HG03460 (cell line): ENCODE data around the gene RIMS4.

ENCODE experiments used
- ATAC-seq: cut with Tn5 transposase; IDR thresholded peaks from one replicate; pipeline ENCODE4 v1.9.1; 2021; ENCODE audit not compliant: unreplicated experiment

The RIMS4 gene

GRCh38 chr20:44703183-44703925 lies 107.0 kb downstream of the RIMS4 start:
- no peak for ATAC-seq

DNA sequence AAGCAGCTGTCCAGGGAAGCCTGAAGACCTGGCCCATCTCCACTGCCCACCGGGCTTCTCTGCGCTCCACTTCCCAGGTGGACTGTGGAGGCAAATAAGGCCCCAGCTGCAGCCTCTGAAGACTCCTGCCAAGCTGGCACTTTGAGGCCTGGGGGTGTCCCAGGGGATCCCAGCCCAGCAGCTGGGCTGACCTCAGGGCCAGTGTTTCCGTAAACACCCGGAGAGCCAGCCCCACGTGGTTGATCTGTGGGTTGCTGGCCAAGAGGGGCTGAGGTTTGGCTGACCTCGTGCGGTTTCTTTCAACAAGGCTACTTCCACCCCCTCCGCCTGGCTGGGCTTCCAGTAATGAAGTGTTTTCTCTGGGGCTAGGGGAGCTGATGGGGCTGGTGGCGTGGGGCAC lies 107.6 kb downstream of the RIMS4 start:
- no peak for ATAC-seq

DNA sequence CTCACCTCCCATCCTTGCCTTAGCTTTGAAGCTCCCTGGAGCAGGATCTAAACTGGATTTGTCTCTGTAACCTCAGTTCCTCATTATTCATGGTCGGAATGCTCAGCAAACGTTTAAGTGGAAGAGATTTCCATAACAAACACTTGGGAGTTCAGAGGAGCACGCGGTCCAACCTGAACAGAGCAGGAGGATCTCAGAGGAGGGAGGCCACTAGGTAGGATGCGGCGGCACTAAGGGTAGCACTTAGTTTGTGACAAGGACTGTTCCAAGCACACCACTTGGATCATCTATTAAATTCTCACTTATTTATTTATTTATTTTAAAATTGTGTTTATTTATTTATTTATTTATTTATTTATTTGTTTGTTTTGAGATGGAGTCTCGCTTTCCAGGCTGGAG lies 108.5 kb downstream of the RIMS4 start:
- ATAC-seq: no peak
